Measurements from ENCODE around the gene SLC6A11. TPM values are rescaled to one million over a fixed set of nuclear protein-coding genes. Genes with fewer than 3 reads are reported as not detected.

Gene SLC6A11
- total and polyA plus RNA-seq, 2 of the 8 experiments (the other 6 are each of a cell fraction or from before 2014, with no cell fraction given): 0.78 to 1.5 TPM

DNA sequence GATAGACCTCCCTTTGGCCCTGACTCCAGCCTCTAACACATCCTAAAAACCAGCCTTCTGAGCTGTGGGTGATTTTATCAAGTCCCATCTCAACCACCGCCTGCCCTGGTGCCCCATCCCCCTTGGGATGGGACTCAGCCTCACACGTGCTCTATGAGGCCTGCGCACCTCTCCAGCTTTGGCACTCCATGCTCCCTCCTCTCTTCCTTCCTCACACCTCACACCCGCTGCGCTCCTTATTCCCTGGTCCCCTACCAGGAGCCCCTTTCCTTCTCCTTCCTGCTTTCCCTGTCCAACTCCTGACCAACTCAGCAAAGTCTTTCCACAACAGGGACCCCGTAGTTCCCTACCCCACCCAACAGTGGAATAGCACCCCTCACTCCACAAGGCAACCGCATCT lies 158.1 kb downstream of the SLC6A11 start:
- Histone ChIP-seq H3K9me3 (ENCODE audit: insufficient read depth in 2 of 2, low read depth in 1 of 2, low read length in 1 of 2) (no peaks in the 10 kb centered on the region), H4K20me1 (replicated peaks in 1 of 2; ENCODE audit: control insufficient read depth in 1 of 2, insufficient read depth in 2 of 2, low read length in 2 of 2) (no peaks in the 10 kb centered on the region), H4K8ac (ENCODE audit: extremely low read depth, insufficient read depth, low read length) (no peak overlapping the region), H2BK20ac (ENCODE audit: low read length) (no peak overlapping the region), H3K4me1 (replicated peaks in 1 of 4; ENCODE audit: control insufficient read depth in 3 of 4, insufficient read depth in 4 of 4, low read length in 3 of 4) (peaks cover 11 to 23% (median 12%) of the 10 kb centered on the region in 4 experiments), H3K27me3 (replicated peaks in 1 of 4; ENCODE audit: control insufficient read depth in 3 of 4, extremely low read depth in 1 of 4, insufficient read depth in 3 of 4, low read length in 3 of 4) (no peaks in the 10 kb centered on the region; a peak in 4 of 7 replicates), H2AFZ (ENCODE audit: low read length) (no peak overlapping the region), H2BK12ac (ENCODE audit: low read depth, low read length) (no peak overlapping the region), H3K4me2 (ENCODE audit: insufficient read depth in 1 of 2, low read depth in 2 of 2, low read length in 2 of 2) (no peak overlapping the region), H3K79me2 (ENCODE audit: control insufficient read depth in 1 of 2, insufficient read depth in 2 of 2, low read length in 2 of 2) (no peaks in the 10 kb centered on the region), H3K14ac (ENCODE audit: insufficient read length) (no peak overlapping the region), H3K23ac (ENCODE audit: insufficient read length) (no peak overlapping the region), H3K4me3 (ENCODE audit: extremely low read depth in 1 of 4, insufficient read depth in 2 of 4, low read depth in 3 of 4, low read length in 4 of 4) (no peak overlapping the region), H2AK5ac (ENCODE audit: low read depth, low read length) (0 out of 2 replicates have a peak overlapping the region, but pooled peaks have one; percentile 19), H4K5ac (ENCODE audit: insufficient read length, low read depth, low read length) (no peak overlapping the region), H3K36me3 (ENCODE audit: control insufficient read depth in 2 of 4, insufficient read depth in 4 of 4, low read length in 3 of 4) (no peaks in the 10 kb centered on the region; a peak in 1 of 8 replicates), H2BK15ac (ENCODE audit: low read length) (no peak overlapping the region), H3K9ac (replicated peaks in 1 of 4; ENCODE audit: extremely low read depth in 1 of 4, low read depth in 3 of 4, low read length in 3 of 4) (no peak overlapping the region), H3K27ac (ENCODE audit: low read depth, low read length) (no peak overlapping the region), H3K56ac (replicated peaks; ENCODE audit: insufficient read length, low read depth, low read length) (no peak overlapping the region), H2BK5ac (ENCODE audit: low read depth, low read length) (no peak overlapping the region), H3K4ac (replicated peaks; ENCODE audit: insufficient read length, low read depth, low read length) (no peak overlapping the region), H2BK120ac (replicated peaks; ENCODE audit: low read depth, low read length) (no peak overlapping the region), H4K91ac (replicated peaks; ENCODE audit: insufficient read length, low read length) (no peak overlapping the region), H3K79me1 (ENCODE audit: low read depth, low read length) (no peaks in the 10 kb centered on the region), H3K23me2 (ENCODE audit: low read depth, low read length) (no peaks in the 10 kb centered on the region), H3K18ac (ENCODE audit: extremely low read depth, low read length) (no peak overlapping the region)
- no peak for DNase-seq (ENCODE audit: low read depth in 1 of 2, low spot score in 2 of 2)
- 95% methylated on average over 7 of the region's 7 CpGs; no CpG with 5 or more reads in 1 of the 2 experiments for WGBS, 2 experiments (ENCODE audit: extremely low coverage in 1 of 2, insufficient coverage in 1 of 2, insufficient read length in 1 of 2, insufficient replicate concordance in 2 of 2, low coverage in 1 of 2, low lambda C conversion rate in 2 of 2, missing lambda C conversion rate in 1 of 2)
- POLR2A ChIA-PET (ENCODE audit: partially characterized antibody): no interaction called here
- CTCF ChIA-PET (ENCODE audit: partially characterized antibody): interaction anchor here (0.9 to 2.5 kb wide), 7 partner anchors 9 to 99 kb away, joined by 3 to 12 read pairs (median 4); no protein-coding TSS in a partner anchor
- FAIRE-seq: no peak
- TF ChIP-seq TCF12 (IDR thresholded peaks at IDR 0.05; ENCODE audit: low read depth, low read length) (no peak), CTBP2 (IDR thresholded peaks at IDR 0.05; ENCODE audit: borderline replicate concordance, insufficient read depth, insufficient read length, low read length) (no peak), CHD2 (IDR thresholded peaks at IDR 0.05; ENCODE audit: low read length) (no peak), EZH2 (IDR thresholded peaks at IDR 0.05; ENCODE audit: low read depth, low read length, severe bottlenecking) (no peak), TBP (IDR thresholded peaks at IDR 0.05; ENCODE audit: low read depth, low read length) (no peak), GABPA (IDR thresholded peaks at IDR 0.05; ENCODE audit: borderline replicate concordance, insufficient read depth, low read length) (no peak), EGR1 (IDR thresholded peaks at IDR 0.05; ENCODE audit: borderline replicate concordance, low read depth, low read length) (no peak), ZNF274 (IDR thresholded peaks at IDR 0.05; ENCODE audit: borderline replicate concordance, extremely low read depth, low read length) (no peak), RBBP5 (IDR thresholded peaks at IDR 0.05; ENCODE audit: borderline replicate concordance, low read depth, low read length) (no peak), KDM1A (IDR thresholded peaks at IDR 0.05; ENCODE audit: borderline replicate concordance, low read length) (no peak), POLR2AphosphoS5 (IDR thresholded peaks at IDR 0.05; ENCODE audit: low read depth, low read length) (no peak), ASH2L (IDR thresholded peaks at IDR 0.05; ENCODE audit: low read length) (no peak), TAF7 (optimal IDR thresholded peaks at IDR 0.05; ENCODE audit: borderline replicate concordance, low read depth, low read length) (no peak)
- TF ChIP-seq, protein P1, sequence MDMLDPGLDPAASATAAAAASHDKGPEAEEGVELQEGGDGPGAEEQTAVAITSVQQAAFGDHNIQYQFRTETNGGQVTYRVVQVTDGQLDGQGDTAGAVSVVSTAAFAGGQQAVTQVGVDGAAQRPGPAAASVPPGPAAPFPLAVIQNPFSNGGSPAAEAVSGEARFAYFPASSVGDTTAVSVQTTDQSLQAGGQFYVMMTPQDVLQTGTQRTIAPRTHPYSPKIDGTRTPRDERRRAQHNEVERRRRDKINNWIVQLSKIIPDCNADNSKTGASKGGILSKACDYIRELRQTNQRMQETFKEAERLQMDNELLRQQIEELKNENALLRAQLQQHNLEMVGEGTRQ (IDR thresholded peaks at IDR 0.05; ENCODE audit: low read length): no peak

All from H1 (cell line).